ENCODE results near the gene EXT2.

DNA sequence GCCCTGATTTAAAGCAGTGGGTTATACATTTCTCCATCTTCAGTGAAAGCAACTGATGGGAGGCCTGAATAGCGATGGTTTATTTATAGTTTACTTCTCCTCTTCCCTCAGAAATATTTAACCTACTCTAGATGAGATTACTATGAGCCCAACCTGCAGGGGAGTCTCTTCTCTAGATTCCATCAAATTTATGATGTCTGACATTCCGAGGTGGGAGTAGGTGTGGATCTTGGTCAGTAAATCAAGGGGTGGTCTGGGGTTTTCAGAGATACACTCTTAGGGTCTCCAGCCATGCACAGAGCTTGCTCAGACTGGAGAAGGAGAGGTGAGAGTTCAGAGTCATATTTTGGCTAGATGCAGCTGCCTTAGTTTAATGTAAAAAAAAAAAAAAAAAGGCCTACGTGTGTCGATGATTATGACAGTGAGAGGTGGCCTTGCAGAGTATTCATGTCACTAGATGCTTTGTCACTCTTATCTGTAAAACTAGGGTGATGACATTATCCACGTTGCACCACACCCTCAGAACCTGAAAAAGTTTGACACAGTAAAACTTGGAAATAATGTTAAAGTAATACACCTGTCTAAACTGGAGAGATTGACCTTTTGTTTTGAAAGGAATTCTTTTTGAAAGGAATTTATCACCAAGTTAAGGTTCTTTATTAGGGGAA lies 81.2 kb downstream of the EXT2 start:
- TF ChIP-seq, protein P1, sequence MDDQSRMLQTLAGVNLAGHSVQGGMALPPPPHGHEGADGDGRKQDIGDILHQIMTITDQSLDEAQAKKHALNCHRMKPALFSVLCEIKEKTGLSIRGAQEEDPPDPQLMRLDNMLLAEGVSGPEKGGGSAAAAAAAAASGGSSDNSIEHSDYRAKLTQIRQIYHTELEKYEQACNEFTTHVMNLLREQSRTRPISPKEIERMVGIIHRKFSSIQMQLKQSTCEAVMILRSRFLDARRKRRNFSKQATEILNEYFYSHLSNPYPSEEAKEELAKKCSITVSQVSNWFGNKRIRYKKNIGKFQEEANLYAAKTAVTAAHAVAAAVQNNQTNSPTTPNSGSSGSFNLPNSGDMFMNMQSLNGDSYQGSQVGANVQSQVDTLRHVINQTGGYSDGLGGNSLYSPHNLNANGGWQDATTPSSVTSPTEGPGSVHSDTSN (IDR thresholded peaks at IDR 0.05; ENCODE audit: insufficient replicate concordance, low read depth, low read length) = no peak
- TF ChIP-seq, protein P2, sequence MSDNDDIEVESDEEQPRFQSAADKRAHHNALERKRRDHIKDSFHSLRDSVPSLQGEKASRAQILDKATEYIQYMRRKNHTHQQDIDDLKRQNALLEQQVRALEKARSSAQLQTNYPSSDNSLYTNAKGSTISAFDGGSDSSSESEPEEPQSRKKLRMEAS (IDR thresholded peaks at IDR 0.05; ENCODE audit: low read depth, low read length) = no peak
- no peak for TF ChIP-seq MEF2A (IDR thresholded peaks at IDR 0.05; ENCODE audit: insufficient read depth, low read depth, low read length)
- TF ChIP-seq, protein P3, sequence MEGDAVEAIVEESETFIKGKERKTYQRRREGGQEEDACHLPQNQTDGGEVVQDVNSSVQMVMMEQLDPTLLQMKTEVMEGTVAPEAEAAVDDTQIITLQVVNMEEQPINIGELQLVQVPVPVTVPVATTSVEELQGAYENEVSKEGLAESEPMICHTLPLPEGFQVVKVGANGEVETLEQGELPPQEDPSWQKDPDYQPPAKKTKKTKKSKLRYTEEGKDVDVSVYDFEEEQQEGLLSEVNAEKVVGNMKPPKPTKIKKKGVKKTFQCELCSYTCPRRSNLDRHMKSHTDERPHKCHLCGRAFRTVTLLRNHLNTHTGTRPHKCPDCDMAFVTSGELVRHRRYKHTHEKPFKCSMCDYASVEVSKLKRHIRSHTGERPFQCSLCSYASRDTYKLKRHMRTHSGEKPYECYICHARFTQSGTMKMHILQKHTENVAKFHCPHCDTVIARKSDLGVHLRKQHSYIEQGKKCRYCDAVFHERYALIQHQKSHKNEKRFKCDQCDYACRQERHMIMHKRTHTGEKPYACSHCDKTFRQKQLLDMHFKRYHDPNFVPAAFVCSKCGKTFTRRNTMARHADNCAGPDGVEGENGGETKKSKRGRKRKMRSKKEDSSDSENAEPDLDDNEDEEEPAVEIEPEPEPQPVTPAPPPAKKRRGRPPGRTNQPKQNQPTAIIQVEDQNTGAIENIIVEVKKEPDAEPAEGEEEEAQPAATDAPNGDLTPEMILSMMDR (IDR thresholded peaks at IDR 0.05 in 2 of 3, conservative IDR thresholded peaks at IDR 0.05 in 1 of 3; ENCODE audit: control insufficient read depth in 2 of 3, extremely low read depth in 1 of 3, insufficient read depth in 1 of 3, low read depth in 3 of 3, low read length in 3 of 3) = no peak
- TF ChIP-seq POLR2A (IDR thresholded peaks at IDR 0.05; ENCODE audit: low read depth, low read length) = no peak
- TF ChIP-seq EZH2 (IDR thresholded peaks at IDR 0.05; ENCODE audit: borderline replicate concordance, control insufficient read depth, low read depth, low read length) = no peak
- no peak for TF ChIP-seq GABPA (IDR thresholded peaks at IDR 0.05; ENCODE audit: low read depth)
- TF ChIP-seq TAF1 (IDR thresholded peaks at IDR 0.05; ENCODE audit: borderline replicate concordance, low read depth, low read length) = no peak
- TF ChIP-seq, protein P4, sequence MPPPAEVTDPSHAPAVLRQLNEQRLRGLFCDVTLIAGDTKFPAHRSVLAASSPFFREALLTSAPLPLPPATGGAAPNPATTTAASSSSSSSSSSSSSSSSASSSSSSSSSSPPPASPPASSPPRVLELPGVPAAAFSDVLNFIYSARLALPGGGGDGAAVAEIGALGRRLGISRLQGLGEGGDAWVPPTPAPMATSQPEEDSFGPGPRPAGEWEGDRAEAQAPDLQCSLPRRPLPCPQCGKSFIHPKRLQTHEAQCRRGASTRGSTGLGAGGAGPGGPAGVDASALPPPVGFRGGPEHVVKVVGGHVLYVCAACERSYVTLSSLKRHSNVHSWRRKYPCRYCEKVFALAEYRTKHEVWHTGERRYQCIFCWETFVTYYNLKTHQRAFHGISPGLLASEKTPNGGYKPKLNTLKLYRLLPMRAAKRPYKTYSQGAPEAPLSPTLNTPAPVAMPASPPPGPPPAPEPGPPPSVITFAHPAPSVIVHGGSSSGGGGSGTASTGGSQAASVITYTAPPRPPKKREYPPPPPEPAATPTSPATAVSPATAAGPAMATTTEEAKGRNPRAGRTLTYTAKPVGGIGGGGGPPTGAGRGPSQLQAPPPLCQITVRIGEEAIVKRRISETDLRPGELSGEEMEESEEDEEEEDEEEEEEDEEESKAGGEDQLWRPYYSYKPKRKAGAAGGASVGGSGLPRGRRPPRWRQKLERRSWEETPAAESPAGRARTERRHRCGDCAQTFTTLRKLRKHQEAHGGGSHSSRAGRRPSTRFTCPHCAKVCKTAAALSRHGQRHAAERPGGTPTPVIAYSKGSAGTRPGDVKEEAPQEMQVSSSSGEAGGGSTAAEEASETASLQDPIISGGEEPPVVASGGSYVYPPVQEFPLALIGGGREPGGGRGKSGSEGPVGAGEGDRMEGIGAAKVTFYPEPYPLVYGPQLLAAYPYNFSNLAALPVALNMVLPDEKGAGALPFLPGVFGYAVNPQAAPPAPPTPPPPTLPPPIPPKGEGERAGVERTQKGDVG (CRISPR knock-in tag; IDR thresholded peaks at IDR 0.05) = no peak

Data from GM12878 (cell line).